ENCODE measurements around the gene NDUFAB1. TPM values are rescaled to one million over a fixed set of nuclear protein-coding genes. Genes with fewer than 3 reads are reported as not detected.
A peak's percentile ranks its signal among the peaks of the same experiment; 100 is the strongest.

Gene NDUFAB1
- total and polyA plus RNA-seq, 2 of the 13 experiments (the other 11 are each of a cell fraction or from before 2014, with no cell fraction given): 221 to 601 TPM

DNA sequence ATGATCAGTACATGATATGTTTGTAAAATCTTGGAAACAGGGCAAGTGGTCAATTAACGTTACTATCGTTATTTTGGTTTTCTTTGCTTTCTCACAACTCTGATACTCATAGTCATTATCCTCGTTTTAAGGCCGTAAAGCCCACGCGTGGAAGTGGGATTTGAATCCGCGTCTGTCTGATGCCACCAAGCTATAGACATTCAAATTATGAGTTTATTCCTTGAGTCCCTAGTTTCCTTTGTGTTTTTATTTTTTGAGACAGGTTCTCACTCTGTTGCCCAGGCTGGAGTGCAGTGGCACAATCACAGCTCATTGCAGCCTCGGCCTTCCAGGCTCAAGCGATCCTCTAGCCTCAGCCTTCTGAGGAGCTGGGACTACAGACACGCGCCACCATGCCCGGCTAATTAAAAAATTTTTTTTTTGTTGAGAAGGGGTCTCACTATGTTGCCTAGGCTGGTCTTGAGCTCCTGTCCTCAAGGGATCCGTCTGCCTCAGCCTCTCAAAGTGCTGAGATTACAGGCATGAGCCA, 46.2 kb upstream of the NDUFAB1 start (continued):
- TF ChIP-seq, protein P1, sequence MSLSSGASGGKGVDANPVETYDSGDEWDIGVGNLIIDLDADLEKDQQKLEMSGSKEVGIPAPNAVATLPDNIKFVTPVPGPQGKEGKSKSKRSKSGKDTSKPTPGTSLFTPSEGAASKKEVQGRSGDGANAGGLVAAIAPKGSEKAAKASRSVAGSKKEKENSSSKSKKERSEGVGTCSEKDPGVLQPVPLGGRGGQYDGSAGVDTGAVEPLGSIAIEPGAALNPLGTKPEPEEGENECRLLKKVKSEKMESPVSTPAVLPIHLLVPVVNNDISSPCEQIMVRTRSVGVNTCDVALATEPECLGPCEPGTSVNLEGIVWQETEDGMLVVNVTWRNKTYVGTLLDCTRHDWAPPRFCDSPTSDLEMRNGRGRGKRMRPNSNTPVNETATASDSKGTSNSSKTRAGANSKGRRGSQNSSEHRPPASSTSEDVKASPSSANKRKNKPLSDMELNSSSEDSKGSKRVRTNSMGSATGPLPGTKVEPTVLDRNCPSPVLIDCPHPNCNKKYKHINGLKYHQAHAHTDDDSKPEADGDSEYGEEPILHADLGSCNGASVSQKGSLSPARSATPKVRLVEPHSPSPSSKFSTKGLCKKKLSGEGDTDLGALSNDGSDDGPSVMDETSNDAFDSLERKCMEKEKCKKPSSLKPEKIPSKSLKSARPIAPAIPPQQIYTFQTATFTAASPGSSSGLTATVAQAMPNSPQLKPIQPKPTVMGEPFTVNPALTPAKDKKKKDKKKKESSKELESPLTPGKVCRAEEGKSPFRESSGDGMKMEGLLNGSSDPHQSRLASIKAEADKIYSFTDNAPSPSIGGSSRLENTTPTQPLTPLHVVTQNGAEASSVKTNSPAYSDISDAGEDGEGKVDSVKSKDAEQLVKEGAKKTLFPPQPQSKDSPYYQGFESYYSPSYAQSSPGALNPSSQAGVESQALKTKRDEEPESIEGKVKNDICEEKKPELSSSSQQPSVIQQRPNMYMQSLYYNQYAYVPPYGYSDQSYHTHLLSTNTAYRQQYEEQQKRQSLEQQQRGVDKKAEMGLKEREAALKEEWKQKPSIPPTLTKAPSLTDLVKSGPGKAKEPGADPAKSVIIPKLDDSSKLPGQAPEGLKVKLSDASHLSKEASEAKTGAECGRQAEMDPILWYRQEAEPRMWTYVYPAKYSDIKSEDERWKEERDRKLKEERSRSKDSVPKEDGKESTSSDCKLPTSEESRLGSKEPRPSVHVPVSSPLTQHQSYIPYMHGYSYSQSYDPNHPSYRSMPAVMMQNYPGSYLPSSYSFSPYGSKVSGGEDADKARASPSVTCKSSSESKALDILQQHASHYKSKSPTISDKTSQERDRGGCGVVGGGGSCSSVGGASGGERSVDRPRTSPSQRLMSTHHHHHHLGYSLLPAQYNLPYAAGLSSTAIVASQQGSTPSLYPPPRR (CRISPR knock-in tag; IDR thresholded peaks at IDR 0.05; ENCODE audit: borderline replicate concordance): no peak
- TF ChIP-seq ZNF629 (CRISPR knock-in tag; conservative IDR thresholded peaks at IDR 0.05) (no peak), WIZ (CRISPR knock-in tag; IDR thresholded peaks at IDR 0.05) (0 out of 2 replicates have a peak, but pooled peaks have one; percentile 32), RARA (CRISPR knock-in tag; IDR thresholded peaks at IDR 0.05) (no peak)

DNA sequence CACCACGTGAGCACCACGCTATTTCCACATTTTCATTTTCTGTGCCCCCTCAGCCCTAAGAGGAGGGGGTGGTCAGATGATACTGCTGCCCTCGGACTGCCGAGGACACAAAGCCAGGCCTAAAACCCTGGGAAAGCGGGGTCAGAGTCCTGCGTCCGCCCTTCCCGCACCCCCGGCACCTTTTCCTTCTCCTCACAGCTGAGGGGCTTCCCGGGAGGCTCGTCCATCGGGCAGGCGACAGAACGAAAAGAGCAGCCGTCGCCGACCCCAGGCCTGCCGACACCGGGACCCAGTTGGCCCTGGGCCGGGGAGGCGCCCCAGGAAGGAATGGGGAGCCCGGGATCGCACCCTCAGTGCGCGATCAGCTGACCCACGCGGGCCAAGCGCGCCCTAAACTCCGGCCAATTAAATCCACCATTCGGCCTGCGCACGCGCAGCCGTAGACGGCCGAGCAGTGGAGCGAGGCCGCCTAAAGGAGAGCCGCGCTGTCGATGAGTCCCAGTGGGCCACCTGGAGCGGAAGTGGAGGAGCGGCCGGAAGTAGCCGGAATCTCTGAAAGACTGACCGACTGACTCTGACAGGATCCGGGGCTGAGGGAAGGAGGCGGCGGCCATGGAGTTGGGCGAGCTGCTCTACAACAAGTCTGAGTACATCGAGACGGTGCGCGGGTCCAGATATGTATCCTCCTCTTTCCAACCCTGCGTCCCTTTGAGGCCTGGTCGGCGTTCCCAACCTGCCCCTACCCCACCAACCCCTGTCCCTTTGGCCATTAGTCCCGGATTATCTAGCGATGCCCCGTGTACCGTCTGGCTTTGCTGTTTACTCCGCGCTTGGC, 45.0 kb upstream of the NDUFAB1 start, which contains the start of the genes DCTN5 and PALB2:
DCTN5 (plus strand) TSS at position 536 of the 835 bp plus-strand sequence; CDS start at position 613, 77 bp downstream.
PALB2 (minus strand) TSS at position 380 of the 835 bp plus-strand sequence; CDS start at position 227, 153 bp downstream.
- FAIRE-seq: peak; percentile 4
- CTCF ChIA-PET (ENCODE audit: low intra/inter-chr PET ratio, low total read pairs): no interaction called here
- DNase-seq (ENCODE audit: low spot score): peak; percentile 98
- peaks cover 9 to 22% of the 10 kb centered on the region in 2 experiments for H3K36me3 ChIP-seq (replicated peaks in 1 of 2; ENCODE audit: control insufficient read depth in 1 of 2, insufficient read depth in 2 of 2, low read length in 2 of 2)
- H3K4me1 ChIP-seq (ENCODE audit: insufficient read depth, low read length): peaks cover 34% of the 10 kb centered on the region
- in situ Hi-C loops (cut with HindIII; ENCODE audit: extremely low pct_ligation_motif_present, low pct_unique_long_range_greater_than_20kb) (no loop called here), intact Hi-C loops (cut with micrococcal nuclease; ENCODE audit: unreplicated experiment) (loop anchor here (1.0 to 5.0 kb wide), 4 partner anchors 38 to 86 kb away; partner anchors contain the start of genes EARS2, NDUFAB1, PLK1 and UBFD1)
- BruUV-seq (replicated peaks): no TSS peak
- POLR2A ChIA-PET: interaction anchor here (0.8 to 2.7 kb wide), 12 partner anchors 8 to 103 kb away, joined by 3 to 20 read pairs (median 8); partner anchors contain the start of genes EARS2, NDUFAB1, PLK1 and UBFD1
- under 1% methylated on average over 64 of the region's 64 CpGs for WGBS (ENCODE audit: low lambda C conversion rate)
- peak within 1 kb of the TSS; percentile 96 for H3K4me2 ChIP-seq (ENCODE audit: low read depth, low read length)
- peak within 1 kb of the TSS; percentile 57 for H2AFZ ChIP-seq (ENCODE audit: low read length)
- H3K9me3 ChIP-seq (ENCODE audit: low read length): no peaks in the 10 kb centered on the region
- H3K9ac ChIP-seq (ENCODE audit: insufficient read depth, low read depth, low read length): peak within 1 kb of the TSS; percentile 94
- no peaks in the 10 kb centered on the region; a peak in 1 of 5 replicates for H3K27me3 ChIP-seq (ENCODE audit: control insufficient read depth in 1 of 2, insufficient read depth in 2 of 2, low read length in 2 of 2)
- H3K27ac ChIP-seq (ENCODE audit: extremely low read length, insufficient read depth, low read length): peak within 1 kb of the TSS; percentile 89
- peaks cover 54% of the 10 kb centered on the region for H3K79me2 ChIP-seq (ENCODE audit: insufficient read depth, low read length)
- H3K4me3 ChIP-seq (replicated peaks in 1 of 3; ENCODE audit: insufficient read depth in 1 of 3, low read depth in 2 of 3, low read length in 3 of 3): peak within 1 kb of the TSS; percentile 91 to 97 (median 97)
- peaks cover 7% of the 10 kb centered on the region; the same call in 1 of the 2 replicates for H4K20me1 ChIP-seq (ENCODE audit: insufficient read depth, low read length)
- peak; percentile 98 for ATAC-seq
- TF ChIP-seq ZFY (CRISPR knock-in tag; IDR thresholded peaks at IDR 0.05) (peak; percentile 96), ZNF543 (CRISPR knock-in tag; IDR thresholded peaks at IDR 0.05) (peak; percentile 95; the same call in 1 of the 2 replicates), ATF7 (IDR thresholded peaks at IDR 0.05) (no peak), ATF7 (CRISPR knock-in tag; IDR thresholded peaks at IDR 0.05) (0 out of 2 replicates have a peak, but pooled peaks have one; percentile 60), HOXA3 (CRISPR knock-in tag; IDR thresholded peaks at IDR 0.05) (peak; percentile 97), ZNF563 (CRISPR knock-in tag; IDR thresholded peaks at IDR 0.05) (peak; percentile 98), TBP (CRISPR knock-in tag; IDR thresholded peaks at IDR 0.05) (no peak), ETV5 (CRISPR knock-in tag; IDR thresholded peaks at IDR 0.05; ENCODE audit: borderline replicate concordance) (peak; percentile 98), ZNF431 (CRISPR knock-in tag; IDR thresholded peaks at IDR 0.05; ENCODE audit: borderline replicate concordance, low read depth) (peak; percentile 86)
- TF ChIP-seq, protein P2, sequence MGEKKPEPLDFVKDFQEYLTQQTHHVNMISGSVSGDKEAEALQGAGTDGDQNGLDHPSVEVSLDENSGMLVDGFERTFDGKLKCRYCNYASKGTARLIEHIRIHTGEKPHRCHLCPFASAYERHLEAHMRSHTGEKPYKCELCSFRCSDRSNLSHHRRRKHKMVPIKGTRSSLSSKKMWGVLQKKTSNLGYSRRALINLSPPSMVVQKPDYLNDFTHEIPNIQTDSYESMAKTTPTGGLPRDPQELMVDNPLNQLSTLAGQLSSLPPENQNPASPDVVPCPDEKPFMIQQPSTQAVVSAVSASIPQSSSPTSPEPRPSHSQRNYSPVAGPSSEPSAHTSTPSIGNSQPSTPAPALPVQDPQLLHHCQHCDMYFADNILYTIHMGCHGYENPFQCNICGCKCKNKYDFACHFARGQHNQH (CRISPR knock-in tag; IDR thresholded peaks at IDR 0.05): peak; percentile 97

Measured in HepG2 (cell line).